ENCODE measurements around the gene ANO9.

DNA sequence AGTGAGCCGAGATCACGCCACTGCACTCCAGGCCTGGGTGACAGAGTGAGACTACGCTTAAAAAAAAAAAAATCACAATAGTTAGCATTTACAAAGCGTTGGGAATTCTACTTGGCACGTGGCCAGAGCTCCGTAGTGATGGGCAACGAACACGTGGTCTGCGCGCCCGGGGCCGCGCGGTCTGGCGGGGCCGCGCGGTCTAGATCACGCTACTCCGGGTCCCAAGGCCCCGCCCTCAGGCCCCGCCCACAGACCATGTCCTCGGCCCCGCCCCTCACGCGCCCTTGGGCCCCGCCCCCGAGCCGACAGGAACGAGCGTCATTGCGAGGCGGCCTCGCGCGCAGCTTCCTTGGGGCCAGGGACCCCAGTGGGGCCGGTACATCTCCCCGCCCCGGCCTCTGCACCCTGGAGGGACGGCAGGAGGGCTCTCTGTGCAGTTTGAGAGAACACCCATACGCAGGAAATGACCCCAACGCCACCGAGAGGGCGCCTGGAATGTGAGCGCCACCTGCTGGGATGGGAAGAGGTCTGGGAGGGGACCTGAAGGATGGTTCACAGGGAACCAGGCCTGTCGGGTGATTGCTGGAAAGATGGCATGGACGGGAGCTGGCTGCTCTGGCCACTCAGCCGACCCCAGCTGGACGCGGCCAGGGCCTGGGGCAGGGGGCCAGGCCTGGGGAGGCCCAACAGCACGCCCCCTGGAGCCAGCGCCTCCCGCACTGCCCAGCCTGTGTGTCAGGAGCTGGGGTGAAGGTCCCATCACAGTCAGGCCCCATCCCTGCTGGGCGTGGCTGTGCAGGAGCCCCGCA lies 6.3 kb upstream of the ANO9 start:
- TF ChIP-seq POLR2AphosphoS5 (IDR thresholded peaks at IDR 0.05; ENCODE audit: borderline replicate concordance, low read depth, low read length) (peak; percentile 92), EZH2 (IDR thresholded peaks at IDR 0.05) (no peak)

Measured in SK-N-MC (cell line).